Sigmoid colon (tissue), 4 donors: Measurements from ENCODE around the gene PHC2.
A peak's percentile ranks its signal among the peaks of the same experiment; 100 is the strongest.

Experiments used
- POLR2A ChIP-seq, 2 donors: fragments of 450-650 bp; IDR thresholded peaks; one replicate each; pipeline ENCODE4 v1.6.1; 2016; ENCODE audit warnings: antibody characterized with exemption in 2 of 2, mild to moderate bottlenecking in 2 of 2, moderate library complexity in 2 of 2
- POLR2AphosphoS5 ChIP-seq, 4 donors: sonication (generic); formaldehyde crosslinking; IDR thresholded peaks; one replicate each; pipeline ENCODE4 v1.6.1; 2017; ENCODE audit warnings: antibody characterized with exemption in 4 of 4

DNA sequence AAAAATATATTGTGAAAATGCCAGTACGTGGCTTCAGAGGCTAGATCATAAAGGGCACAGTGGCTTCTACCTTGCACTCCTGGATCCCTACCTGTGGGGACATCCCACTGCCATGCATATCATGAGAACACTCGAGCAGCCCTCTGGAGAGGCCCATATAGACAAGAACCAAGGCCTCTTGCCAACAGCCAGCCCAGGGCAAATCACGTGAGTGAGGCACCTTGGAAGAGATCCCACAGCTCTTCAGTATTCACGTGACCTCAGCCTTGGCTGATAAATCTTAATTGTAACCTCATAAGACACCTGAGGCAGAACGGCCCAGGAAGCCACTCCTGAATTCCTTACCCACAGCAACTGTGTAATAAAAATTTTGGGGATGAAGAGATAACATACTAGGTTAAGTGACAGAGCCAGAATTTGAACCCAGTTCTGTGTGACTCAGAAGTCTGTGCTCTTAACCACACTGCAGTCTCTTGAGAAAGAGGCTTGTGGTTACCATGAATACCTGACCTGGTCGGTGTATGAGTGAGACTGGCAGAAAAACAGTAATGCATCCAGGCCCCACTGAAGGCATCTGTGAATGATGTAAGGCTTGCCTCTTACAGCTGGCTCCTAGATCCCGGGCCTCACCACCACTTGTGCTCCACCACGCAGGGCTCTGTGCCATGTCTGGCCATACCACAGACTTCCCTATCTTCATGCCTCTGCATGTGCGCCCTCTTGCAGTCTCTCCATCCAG is 103.1 kb downstream of the PHC2 start:
- TF ChIP-seq POLR2A (IDR thresholded peaks at IDR 0.05) (no peak), POLR2AphosphoS5 (IDR thresholded peaks at IDR 0.05) (peak in 3 of 4 donors; percentile 28 to 30 (median 30))
